ENCODE results near the gene NKX6-2. TPM values are rescaled to one million over a fixed set of nuclear protein-coding genes. Genes with fewer than 3 reads are reported as not detected.

The NKX6-2 gene
- total RNA-seq, 1 experiment from 2014 or later: not detected

Other genes with a start within 250 kb of the NKX6-2 start
- gene INPP5A, start 248.4 kb downstream of the NKX6-2 start, total RNA-seq (2014; rRNA removed; shearing (Covaris generic); ENCODE audit: low replicate concordance): 9.1 and 11.8 TPM in 2 replicates
- 0.22 and 1.5 TPM in 2 replicates for gene CFAP46, start 156.4 kb upstream of the NKX6-2 start, total RNA-seq (2014; rRNA removed; shearing (Covaris generic); ENCODE audit: low replicate concordance)

Data from Karpas-422 (cell line).